GM20431 (cell line): Measurements from ENCODE around the gene PDSS1.

Source experiments
- in situ Hi-C: fragments of 300-500 bp; cut with MseI, MboI; formaldehyde crosslinking; loops from one replicate; pipeline ENCODE4 v1.15.0; 2020; ENCODE audit warnings: low sequenced_read_pairs; ENCODE audit not compliant: unreplicated experiment

PDSS1 gene

DNA sequence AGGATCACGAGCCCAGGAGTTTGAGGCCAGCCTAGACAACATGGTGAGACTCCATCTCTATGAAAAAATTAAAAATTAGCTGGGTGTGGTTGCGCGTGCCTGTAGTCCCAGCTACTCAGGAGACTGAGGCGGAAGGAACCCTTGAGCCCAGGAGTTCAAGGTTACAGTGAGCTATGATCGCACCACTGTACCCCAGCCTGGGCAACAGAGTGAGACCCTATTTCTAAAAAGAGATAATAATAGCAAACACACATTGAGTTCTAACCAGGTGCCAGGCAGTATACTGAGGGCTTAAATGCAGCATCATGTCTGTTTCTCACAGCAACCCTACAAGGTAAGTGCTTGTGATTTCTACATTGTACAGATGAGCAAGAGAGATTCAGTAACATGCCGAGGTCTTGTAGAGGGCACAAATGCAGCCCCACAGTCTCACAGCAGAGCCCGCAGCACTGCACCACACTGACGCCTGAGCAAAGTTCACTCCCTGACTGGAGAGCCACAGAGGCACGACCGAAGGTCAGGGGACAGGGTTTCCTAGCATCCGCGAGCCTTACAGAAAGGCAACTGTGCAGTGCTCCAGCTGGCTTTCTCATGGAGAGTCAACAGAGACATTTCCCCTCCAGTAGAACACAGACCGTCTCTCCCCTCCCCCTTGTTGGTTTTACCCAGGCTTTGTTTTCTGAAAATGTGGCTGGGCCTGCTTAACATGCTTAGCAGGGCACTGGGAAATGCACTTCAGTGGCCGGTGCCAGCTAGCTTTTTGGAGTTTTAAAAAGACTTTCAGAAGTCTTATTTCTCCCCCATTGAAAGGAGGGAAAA is 36.5 kb downstream of the PDSS1 start:
- in situ Hi-C loops = loop anchor here (10.0 kb wide), 1 partner anchor 121 kb away; no protein-coding TSS in a partner anchor

DNA sequence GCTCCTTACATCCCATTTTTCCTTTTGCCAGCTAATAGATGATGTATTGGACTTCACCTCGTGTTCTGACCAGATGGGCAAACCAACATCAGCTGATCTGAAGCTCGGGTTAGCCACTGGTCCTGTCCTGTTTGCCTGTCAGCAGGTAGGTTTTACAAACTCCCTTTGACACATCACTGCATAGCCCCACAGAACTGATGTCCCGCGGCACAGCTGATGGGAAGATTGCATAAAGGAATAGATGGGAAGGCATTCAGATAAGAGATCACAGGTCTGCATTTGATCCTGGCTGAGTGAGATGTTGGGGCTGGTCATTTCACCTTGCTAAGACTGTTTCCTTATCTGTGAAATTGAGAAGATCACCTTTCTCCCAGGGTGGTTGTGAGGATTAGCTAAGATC is 37.9 kb downstream of the PDSS1 start:
- in situ Hi-C loops = loop anchor here (10.0 kb wide), 1 partner anchor 119 kb away; no protein-coding TSS in a partner anchor

DNA sequence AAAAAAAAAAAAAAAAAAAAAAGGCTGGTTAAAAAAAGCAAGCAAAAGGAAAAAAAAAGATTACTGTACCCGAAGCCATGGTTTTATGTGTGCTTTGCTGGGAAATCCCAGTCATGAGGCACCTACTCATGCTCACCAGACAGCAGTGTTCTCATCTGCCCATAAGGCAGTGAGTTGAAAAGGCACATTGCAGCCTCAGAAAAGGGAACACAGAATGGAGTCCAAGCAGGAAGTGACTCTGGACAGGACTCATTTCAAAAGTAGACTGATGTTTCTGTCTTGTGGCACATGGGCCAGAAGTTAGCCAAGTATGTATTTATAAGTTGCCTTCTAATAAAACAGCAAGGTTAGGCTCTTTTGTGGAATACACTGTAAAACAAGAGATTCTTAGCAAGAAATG is 40.2 kb downstream of the PDSS1 start:
- in situ Hi-C loops = loop anchor here (10.0 kb wide), 1 partner anchor 117 kb away; no protein-coding TSS in a partner anchor

DNA sequence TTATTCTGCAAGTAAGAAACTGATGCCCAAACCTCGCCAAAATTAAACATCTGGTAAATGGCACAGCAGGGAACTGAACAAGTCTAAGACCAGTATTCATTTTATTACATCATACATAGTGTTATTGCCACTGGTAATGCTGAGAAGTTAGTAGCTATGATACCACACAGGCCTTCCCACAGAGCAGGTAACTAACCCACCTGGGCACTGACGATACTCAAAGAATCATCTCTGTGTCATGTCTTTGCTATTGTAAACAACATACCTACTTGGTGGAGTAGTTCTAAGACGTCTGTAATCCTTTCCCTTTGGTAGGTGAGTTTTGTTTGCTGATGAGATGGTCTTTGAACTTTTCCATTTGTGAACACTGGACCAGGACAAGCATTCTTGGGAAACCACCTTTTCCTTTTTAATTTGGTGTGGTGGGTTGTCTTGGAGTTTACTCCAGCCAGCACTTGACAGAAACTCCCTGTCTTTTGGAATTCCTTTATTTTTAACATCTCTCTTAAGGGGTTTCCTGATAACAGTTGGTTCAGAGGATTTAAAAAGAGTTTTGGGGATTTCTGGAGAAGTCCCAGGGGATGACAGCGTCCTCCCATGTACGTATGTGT is 40.9 kb downstream of the PDSS1 start:
- in situ Hi-C loops = loop anchor here (10.0 kb wide), 1 partner anchor 116 kb away; no protein-coding TSS in a partner anchor

DNA sequence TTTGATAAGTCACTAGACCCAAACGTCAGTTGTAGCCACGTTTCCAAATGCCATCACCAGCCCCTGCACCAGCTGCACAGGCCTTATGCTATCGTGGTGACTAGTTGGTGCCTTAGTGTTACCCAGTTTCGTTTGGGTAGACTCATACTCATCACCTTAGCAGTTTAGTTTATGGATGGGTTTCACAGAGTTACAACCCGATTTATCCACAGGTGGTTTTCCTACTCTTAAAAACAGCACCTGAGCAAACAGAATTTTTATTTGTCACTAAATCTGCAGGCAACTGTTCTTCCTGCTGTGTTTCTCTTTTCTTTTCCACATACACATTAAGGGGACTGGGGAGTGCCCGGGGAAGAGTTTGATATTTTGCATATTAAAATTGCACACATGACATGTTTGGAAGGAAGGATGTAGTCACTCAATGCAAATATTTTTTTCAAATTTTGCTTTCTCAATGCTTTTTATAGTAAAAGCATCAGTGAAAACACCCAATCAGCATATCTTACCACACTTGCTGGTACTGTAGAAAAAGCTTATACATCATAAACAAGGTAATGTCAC is 41.6 kb downstream of the PDSS1 start:
- in situ Hi-C loops = loop anchor here (10.0 kb wide), 1 partner anchor 116 kb away; no protein-coding TSS in a partner anchor

DNA sequence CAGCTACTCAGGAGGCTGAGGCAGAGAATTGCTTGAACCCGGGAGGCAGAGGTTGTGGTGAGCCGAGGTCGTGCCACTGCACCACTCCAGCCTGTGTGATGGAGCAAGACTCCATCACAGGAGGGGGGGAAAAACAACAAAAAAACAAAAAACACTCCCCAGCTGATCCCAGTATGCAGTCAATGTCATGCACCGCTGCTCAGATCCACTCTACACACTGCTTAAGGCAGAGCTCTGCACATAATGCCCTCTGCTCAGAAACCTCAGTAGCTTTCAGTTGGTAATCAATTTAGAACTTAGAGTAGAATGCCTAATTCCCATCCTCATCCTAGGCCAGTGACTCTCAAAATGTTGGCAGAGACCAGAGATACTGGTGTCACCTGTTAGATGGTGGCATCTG is 43.9 kb downstream of the PDSS1 start:
- in situ Hi-C loops = no loop called here

DNA sequence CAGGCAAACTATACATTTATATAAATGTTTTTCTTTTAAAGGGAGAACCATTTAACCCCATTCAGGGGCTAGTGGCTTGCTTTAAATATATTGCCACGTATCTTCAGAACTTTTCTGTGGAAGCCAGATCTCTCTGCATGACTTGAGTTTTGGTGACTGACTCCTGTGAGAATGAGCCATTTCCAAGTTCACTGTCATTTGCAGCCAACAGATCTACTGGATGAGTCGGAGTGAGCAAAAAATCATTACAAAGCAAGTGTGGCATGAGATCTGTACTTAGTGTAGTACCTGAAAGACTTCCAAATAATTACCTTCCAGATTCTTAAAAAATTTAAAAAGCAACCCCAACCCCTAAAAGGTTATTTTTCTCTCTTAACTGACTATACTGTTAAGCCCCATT is 45.6 kb downstream of the PDSS1 start:
- in situ Hi-C loops = no loop called here

DNA sequence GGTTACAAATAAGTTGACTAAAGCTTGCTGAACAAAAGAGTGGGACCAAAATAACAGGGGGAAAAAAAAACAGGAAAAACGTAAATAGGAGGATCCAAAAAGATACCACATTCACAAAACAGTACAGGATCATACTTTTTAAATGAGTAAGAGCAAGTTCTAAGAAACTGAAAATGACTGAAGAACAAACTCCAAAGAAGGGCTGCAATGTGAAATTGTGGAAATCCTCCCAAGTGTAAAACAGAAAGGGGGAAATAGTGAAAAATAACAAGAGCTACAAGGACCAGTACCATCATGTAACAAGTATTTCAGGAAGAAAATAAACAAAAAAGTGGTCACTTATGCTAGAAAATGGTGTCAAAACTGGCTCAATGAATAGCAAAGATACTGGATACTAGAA is 46.3 kb downstream of the PDSS1 start:
- in situ Hi-C loops = no loop called here

DNA sequence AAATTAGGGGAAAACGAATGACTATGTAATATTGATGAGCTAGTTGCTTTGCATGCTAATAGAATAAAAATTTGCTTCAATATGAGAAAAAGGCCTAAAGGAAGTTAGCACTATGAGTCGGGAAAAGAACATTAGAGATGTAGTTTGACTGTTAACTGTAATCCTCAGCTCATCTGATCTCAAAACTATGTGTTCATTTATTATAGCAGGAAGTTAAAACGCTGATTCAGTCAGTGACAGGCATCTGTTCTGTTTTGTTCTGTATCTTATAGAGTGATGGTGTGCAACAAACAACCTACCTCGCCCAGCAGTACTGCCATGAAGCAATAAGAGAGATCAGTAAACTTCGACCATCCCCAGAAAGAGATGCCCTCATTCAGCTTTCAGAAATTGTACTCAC is 48.6 kb downstream of the PDSS1 start:
- in situ Hi-C loops = no loop called here

DNA sequence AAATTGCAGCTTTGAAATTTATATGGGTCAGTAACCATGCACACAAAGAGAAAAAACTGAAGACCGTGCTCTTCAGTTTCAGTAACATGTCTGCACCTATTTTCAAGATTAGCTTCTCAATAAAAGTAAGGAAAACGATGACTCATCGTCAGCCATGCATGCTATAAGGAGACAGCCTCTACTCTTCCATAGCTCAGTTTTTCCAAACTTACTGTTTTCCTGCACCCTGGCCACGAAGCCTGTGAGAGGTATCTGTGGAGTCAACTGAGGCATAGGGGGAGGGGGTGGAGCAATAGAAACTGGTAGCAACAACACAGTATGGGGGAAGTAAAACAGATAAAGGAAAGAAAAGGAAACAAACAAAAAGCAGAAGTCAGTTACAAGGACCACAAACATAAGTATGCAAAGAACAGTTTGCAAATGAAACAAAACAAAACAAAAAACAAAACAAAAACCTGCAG is 58.0 kb downstream of the PDSS1 start:
- in situ Hi-C loops = no loop called here

DNA sequence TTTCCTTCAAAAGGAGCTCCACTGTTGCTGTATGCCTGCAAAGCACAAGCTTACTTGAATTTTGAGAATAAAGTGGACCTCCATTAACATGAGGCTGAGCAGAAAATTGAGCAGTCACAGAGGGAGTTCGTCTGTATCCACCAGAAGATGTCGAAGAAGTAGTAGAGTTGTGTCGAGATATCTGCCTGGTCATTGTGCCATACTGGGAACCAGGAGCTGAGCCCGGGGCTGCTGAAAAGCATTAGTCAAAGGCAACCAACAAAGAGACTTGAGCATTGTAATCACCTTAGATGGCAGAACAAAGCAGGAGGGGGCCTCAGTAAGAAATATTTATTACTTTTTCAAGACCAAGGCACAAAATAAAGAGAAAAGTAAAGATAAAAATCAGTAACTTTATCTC is 61.5 kb downstream of the PDSS1 start:
- in situ Hi-C loops = no loop called here

DNA sequence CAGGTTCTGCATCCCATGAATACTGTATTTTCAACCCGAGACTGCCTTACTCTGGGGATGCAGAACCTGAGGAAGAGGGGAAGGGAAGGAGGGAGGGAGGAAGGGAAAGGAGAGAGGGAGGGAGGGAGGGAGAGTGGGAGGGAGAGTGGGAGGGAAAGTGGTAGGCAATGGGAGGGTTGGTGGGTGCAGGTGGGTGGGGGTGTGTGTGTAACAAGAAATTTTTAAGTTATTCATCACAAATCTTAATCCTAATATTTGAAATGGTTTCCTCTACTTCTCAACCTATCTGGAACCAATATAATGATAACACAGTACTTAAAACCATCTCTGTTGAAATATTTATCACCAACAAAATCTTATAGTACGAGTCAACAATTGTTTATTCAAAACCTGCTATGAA is 68.0 kb downstream of the PDSS1 start:
- in situ Hi-C loops = no loop called here

DNA sequence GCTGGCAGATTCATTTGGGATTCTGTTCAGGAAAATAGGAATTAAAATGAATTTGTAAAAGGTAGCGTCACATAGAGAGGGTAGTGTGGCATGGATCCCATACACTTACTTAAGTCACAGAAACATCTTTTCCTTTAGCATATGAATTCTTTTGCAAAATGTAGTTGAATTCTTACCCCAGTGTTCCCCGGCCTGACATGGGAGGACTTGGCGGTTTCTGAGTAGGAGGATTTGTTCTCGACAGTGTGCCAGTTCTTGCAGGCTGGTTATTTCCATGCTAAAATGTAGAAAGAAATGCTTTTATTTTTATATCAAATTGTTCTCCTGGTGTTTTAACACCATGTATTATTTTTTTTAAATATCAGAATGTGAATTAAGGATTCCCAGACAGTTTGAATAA is 72.6 kb downstream of the PDSS1 start:
- in situ Hi-C loops = no loop called here

DNA sequence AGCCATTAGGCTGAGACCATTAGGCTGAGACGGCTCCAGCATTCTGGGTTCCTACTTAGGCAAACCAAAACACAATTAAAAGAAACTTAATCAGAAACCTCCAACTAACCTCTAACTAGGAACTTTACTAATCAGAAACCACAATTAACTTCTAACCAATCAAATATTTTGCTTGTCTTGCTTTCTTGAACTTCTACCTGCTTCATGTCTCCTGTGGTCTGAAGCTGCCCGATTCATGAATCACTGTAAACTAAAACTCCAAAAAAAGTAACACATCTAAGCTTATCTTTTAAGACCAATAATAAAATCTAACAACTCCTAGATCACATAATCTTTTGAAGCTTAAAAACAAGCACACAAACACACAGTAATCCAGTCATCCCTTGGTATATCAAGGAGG is 76.1 kb downstream of the PDSS1 start:
- in situ Hi-C loops = no loop called here

DNA sequence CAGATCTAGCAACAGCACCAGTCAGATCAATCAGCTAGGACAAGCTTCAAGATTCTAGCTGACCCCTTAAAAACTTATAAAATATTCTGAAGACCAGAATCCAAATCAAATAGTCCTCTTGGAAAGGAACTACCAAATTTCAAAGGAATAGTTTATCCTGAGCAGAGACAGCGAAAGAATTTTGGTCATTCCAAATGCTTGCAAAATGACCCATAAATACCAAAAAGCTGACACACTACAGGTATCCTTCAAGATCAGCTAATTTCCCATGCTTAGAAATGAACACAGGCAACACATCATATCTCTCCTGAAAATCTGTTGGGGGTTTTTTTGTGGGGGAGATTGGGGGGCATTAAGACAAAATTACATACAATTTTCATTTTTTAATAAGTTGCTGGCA is 78.8 kb downstream of the PDSS1 start:
- in situ Hi-C loops = no loop called here

DNA sequence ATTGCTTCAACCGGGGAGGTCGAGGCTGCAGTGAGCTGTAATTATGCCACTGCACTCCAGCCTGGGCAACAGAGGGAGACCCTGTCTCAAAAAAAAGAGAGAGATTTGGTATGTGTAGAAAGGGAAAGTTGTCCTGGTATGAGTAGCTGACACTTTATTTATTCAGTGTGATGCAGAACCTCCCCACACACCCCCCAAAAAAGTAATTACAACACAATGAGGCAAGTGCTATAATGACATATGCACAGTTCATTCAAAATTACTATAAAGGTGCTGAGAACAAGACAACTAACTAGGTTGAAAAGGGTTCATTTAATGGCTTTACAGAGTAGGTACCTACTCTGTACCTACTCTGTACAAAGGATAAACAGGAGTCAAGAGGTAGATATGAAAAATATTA is 80.2 kb downstream of the PDSS1 start:
- in situ Hi-C loops = no loop called here

DNA sequence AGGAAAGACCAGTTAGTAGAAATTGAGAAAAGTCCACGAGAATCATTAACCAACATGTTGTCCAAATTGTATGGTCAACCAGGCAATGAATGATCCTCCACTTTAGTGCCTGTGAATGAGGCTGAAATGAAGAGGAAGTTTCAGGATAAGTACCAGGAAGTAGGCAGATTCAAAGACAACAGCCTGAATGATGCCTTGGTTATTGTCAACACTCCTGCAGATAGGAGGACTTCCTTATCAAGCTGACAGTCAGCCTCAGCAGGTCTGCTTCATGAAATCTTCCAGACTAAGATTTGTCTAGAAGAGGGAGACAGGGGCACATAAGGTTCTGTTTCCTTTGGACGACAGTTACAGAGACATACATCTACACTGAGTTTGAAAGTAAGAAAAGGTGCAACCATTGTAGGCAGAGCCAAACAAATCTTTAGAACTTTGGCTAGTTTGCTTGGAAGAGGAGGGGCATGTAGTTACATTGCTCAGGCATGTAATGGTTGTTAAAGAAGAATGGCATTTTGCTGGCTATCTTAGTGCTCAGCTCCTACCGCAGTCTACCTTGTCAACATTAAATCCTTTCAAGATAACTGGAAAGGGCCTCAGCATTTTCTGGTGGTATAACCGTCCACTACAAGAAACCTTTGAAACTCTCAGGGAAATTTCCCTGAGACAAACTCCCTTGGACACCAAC is 81.8 kb downstream of the PDSS1 start:
- in situ Hi-C loops = no loop called here

DNA sequence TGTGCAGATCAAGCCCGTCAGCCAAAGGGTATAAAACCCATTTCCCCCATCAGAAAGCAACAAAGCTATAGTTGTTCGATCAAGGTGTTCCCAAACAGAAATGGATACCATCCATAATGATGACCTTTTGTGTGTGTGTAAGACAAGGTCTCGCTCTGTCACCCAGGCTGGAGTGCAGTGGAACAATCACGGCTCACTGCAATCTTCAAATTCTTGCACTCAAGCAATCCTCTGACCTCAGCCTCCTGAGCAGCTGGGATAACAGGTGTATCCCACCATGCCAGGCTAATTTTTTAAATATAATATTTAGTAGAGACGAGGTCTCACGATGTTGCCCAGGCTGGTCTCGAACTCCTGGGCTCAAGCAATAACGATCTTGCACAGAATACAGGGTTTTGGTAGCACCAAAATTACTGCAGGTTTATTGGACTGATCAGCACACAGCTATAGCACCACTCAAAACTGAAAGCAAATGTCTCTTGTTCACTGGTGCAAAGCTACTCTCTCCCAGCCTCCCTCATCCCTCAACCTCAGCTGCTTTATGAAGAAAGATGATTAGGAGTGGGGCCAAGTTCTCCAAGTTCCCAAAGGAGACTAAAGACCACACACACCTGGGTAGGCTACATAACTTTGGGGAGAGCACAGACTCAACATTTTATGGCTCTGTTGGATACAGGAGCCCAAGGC is 82.7 kb downstream of the PDSS1 start:
- in situ Hi-C loops = no loop called here

DNA sequence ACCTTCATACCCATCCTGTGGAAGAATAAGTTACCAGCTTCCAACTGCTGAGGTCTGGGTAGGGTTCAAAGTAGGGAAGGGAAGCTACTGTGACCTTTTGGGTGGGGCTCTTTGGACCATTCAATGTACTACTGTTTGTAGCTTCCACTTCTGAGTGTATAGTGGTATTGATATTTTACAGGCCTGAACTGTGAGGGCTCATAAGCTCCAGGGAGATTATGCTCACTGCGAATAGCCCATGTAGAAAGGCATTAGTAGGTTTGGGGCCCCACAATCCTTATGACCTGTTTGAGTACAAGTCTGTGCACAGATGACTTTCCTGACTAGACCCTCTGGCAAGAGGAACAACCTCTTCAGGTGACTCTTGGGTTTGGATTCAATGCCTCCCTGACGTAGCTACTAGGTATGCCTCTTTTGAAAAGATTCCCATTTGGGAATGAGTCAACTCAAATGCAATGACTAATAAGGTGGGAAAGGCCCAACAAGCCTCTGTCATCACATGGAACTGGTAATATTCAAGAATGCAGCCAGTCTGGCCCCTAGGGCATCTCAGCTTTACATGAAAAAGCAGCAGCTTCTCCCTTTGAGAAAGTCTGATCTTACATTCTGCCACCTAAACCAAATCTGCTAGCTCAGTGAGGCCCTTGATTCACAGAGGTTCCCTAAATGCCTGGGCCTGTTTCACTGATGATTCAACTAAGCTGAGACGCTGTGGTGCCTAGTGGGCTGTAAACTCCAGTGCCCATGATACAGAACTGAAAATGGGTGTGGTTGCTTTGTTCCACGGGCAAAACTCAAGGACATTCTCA is 83.5 kb downstream of the PDSS1 start:
- in situ Hi-C loops = no loop called here
